HUDEP-2 (cell line): ENCODE data around the gene SCN3B.

Source experiments
- DNase-seq, 76 experiments: peaks; one replicate each; lab custom pipeline; 2025; ENCODE audit not compliant: unreplicated experiment in 76 of 76; lab: John Stamatoyannopoulos, UW

Gene SCN3B, protein sequence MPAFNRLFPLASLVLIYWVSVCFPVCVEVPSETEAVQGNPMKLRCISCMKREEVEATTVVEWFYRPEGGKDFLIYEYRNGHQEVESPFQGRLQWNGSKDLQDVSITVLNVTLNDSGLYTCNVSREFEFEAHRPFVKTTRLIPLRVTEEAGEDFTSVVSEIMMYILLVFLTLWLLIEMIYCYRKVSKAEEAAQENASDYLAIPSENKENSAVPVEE

DNA sequence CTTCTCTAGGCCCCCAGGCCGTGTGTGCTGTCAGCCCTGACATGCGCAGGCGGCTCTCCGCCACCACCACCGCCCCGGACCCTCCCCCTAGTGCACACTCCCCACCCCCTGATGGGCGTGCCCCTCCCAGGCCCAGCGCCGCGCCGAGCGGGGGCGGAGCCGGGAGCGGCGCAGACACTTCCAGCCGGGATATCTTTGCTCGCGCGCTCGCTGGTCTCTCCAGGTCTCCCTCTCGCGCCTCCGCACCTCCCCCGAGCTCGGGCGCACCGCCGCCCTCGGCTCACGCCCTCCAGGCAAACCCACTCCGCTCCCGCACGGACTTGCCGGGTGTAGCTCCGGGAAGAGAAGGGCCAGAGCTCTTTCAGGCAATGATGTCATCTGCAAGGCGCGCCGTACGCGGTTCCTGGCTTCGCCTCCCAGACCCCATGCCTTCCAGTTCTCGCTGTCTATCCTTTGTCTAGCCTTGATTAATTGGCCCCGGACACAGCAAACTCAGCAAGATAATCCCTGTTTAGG lies at the start of gene SCN3B:
Gene SCN3B, minus strand, starts transcription at position 59 of the 516 bp plus-strand sequence. CDS start 823 bp downstream, outside the sequence.
- peak in 23 of 76 experiments; percentile 0 to 34 (median 10) for DNase-seq

DNA sequence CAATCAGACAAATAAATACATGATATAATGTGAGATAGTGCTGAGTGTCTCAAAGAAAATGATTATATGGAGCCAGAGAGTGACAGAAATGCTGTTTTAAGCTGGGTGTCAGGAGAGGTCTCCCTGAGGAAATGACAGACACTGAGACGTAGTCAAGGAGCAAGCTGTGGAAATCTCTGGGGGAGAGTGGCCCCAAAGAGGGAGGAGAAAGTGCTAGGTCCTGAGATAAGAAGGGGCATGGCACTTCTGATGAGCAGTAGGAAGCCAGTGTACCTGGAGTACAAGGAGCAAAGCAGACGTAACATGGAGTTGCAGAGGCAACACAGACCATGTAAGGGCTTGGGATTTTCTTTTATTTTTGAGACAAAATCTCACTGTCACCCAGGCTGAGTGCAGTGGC lies 48.3 kb upstream of the SCN3B start:
- no peak for DNase-seq

GRCh38 chr11:123702139-123702538 lies 47.7 kb upstream of the SCN3B start:
- no peak for DNase-seq

GRCh38 chr11:123700772-123701171 lies 46.3 kb upstream of the SCN3B start:
- no peak for DNase-seq

DNA sequence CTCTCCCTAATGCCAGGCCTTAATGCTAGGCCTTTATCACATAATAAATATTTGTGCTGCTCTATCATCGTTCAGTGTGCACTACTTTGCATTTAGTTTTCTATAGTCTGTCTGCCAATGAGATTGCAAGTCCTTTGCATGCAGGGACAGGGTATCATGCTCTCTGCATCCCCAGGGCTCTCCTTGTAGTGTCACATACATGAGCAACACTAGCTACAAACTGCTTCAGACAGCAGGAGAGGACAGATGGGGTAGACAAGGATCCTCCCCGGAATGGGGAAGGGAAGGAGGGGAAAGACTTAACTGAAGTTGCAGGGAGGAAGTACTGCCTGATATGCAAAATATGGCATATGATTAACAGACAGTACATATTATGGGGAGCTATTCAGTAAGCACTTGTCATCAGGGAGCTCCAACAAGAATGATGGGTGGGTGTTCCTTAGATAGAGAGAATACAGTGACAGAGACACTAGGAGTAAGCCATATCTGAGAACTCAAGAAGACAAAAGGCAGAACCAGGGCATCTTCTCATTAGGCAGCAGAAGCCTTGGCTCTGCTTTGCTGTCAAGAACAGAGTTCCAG lies 44.2 kb upstream of the SCN3B start:
- DNase-seq, result no peak

DNA sequence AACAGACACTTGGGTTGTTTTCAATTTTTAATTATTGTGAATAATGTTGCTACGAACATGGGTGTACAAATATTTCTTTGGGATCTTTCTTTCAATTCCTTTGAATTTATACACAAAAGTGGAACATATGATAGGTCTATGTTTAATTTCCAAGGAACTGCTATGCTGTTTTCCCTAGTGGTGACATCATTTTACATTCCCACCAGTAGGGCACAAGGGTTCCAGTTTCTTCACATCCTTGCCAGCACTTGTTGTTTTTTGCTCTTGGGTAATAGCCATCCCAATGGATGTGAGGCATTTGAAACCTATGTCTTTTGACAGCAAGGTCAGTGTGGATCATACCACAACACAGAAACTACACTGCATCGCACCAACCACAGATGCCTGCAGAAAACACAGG lies 41.8 kb upstream of the SCN3B start:
- no peak for DNase-seq

DNA sequence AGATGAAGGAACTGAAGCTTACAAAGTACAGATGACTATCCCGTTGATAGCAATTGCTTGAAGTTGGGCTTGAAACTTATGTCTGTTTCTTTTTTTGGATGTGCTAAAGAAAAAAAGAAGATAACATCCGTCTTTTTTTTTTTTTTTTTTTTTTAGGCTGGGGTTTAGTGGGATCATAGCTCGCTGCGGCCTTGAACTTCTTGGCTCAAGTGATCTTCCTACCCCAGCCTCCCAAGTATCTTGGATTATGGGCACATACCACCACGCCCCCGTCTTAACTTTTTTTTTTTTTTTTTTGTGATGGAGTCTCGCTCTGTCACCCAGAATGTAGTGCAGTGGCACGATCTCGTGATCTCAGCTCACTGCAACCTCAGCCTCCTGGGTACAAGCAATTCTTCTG lies 40.8 kb upstream of the SCN3B start:
- DNase-seq, result no peak

GRCh38 chr11:123694551-123694950 lies 40.1 kb upstream of the SCN3B start:
- DNase-seq, result no peak

DNA sequence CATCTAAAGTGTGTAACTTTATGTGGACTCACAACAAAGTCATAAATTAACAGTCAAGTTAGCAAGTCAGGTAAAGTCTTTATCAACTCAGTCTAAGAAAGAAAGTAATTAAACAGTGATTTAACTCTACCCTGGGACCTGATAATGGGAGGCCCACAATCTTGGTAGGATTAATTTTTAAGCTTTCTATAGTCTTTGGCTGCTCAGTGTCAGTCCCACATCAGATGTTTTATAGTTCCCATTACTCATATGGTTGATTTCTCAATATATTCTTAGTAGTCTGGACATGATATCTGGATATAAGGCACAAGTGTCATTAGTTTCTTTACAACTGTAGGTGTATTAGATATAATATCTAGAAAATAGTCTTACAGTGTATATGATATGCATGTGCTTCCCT lies 38.5 kb upstream of the SCN3B start:
- DNase-seq, result no peak

DNA sequence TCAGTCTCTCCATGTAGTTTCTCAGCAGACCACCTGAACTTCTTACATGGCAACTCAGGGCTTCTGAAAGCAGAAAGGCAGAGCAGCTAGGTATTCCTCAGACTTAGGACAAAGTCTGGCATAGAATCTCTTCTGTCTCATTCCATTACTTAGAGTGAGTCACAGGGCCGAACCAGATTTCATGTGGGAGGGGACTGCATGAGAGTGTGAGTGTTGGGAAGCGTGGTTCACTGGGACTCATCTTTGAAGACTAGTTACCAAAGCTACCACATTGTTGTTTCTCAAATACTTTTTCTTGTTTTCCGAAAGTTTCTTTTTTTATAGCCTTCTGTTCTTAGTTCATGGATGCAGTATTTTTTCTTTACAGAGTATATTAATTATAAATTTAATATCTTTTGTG lies 36.1 kb upstream of the SCN3B start:
- no peak for DNase-seq

DNA sequence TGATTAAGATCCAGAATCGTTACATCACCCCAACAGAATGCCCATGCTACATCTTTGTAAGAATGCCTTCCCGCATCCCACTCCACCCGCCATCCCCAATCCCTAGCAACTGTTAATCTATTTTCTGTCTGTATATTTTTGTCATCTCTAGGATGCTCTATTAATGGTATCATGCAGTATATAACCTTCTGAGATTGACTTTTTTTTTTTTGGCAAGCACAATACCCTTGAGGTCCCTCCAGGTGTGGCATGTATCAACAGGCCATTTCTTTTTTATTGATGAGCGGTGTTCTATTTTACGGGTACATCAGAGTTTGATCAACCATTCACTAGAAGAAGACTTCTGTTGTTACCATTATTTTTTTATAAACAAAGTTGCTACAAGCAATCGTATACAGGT lies 30.2 kb upstream of the SCN3B start:
- DNase-seq, result no peak

DNA sequence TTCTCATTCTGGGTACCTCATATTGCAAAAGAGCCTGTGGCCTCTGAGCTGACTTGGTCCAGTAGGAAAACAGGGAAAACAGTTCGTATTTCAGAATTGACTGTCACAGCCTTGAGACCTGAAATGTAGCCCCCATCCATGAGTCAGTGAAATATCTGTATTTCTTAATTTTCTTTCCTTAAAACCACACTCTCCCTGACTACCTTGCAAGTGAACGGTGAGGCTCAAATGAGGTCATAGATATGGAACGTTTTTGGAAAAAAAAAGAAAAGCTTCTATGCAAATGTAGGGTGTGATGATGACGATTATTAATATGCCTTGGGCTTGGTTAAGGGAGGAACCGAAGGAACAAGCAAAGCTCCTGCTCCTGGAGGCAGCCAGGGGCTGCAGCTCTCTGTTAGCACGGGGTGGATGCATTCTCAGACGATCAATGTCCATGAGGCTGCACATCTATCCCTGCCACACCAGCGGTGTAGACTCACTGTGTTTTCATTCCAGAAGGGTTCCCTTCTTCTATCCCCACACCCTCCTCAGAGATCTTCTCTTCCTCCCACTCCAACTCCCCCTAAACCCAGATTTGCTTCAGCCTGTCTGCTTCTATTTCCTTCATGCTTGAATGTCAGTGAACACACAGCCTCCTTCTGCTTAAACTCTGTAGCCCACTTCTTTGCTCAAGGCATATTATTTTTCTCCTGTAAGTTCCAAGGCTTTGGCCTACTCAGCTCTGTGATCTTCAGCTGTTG lies 29.2 kb upstream of the SCN3B start:
- DNase-seq, result no peak

DNA sequence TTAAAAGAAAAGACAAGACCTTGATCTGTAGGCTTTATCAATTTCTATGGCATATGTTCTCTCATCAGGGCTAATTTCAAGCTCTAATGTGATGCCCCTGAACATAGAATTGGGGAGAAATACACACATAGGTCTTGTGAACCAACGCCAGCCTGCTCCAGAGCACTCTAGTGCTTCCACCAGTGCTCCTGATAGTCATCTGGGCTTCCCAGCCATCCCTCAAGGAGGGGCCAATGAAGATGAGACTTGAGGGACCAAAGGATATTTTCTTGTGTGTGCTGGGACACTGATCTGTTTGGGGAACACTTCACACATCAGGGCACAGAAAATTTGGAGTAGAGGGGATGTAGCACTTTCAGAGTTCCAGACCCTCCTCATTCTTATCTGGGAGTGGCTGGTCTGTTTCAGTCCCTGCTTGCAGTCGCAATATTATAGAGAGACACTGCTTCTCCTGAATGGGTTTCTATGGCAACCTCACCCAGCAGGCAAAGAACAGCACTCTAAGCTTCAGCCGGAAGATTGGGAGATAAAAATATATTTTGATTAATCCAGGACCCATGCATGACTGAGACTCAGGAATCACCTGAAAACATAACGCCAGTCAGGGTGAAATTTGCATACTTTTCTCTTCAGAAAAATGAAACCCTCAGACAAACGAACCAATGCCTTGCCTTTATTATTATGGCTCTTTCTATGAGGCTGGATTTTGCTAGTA lies 28.4 kb upstream of the SCN3B start:
- DNase-seq, result no peak

- no peak for DNase-seq
Observed at GRCh38 chr11:123681030-123681429, 26.6 kb upstream of the SCN3B start.

- no peak for DNase-seq
Observed at GRCh38 chr11:123678246-123678645, 23.8 kb upstream of the SCN3B start.

GRCh38 chr11:123677510-123677909 lies 23.1 kb upstream of the SCN3B start:
- DNase-seq, result no peak

DNA sequence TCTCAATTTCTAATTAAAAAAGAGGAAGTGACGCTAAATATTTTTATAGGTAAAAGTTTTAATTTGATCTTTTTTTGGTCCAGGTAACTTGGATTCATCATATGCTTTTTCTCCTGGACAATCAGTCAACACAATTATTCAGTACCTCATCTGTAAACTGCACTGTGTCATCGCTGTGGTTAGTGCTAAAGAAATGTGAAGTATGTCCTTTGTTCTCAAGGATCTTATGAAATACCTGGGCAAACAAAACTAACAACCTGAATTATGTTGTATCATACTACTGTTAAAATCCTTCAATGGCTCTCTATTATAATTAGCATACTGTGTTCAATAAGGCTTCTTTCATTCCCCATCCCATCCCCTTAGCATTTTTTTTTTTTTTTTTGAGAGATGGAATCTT lies 19.9 kb upstream of the SCN3B start:
- no peak for DNase-seq

DNA sequence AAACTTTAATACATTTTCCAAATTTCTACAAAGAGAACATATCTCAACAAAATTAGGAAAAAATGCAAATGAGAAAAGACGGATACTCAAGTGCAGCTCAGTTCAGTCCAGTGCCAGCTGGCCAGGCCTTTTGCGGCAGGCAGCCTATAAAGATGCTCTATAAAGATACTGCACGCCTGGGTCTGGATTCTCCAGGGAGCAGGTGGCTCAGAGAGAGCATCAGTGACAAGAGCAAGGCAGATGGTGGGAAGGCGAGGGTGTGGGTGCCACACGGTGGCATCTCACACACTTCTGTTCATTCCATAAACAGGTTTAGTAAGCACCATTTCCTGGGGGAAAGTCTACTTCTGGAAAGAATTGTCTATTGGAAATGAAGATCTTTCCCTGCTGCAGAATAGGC lies 18.1 kb upstream of the SCN3B start:
- no peak for DNase-seq

DNA sequence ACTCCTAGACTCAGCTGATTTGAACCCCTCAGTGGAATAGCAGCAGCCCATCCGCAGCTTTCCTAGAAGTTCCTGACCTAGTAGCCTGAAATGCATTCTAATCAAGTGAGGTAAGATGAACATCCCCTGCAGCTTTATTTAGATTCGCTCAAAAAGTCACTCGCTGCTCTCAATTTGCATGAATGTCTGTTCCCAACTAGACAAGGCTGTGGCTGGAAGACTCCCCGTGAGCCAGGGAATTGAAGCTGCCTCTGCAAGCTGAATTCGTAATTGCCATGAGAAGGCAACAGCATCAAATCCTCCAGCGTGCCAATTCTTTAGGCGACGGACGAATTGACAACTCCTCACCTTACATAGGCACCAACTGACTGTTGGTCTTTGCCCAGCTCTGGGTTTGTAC lies 17.1 kb upstream of the SCN3B start:
- no peak for DNase-seq

DNA sequence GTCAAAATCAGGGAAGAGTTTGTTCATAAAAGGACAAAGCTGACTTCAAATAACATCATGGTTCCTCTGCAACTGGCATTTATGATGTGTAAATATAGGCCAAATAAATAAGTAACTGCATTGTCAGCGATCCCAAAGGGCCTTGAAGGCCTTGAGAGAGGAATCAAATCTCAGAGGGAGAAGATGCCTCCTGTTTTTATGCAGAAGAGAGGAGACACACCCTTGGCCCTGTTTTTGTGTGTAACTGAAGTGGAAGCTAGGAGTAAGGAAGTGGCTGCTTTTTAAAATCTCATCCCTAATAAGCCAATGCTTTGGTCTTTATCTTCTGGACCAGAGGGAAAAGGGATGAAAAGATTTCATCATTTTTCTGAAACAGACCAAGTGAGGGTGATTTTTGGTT lies 15.7 kb upstream of the SCN3B start:
- DNase-seq, result no peak

- DNase-seq, result no peak
Observed at GRCh38 chr11:123665306-123665705, 10.9 kb upstream of the SCN3B start.
